Activated T-helper 1 cell treated with anti-CD3 and anti-CD28 coated beads, Interleukin-12 subunit alpha, Interleukin-12 subunit beta, Interleukin-2, Interleukin-4 antibody, amounts not matched to agents 30 ng/mL and 10 ng/mL and 1 ng/mL, durations not matched to agents 14 hours and 24 hours and 36 hours (primary cell): ENCODE data around the gene PDE8B. TPM values are rescaled to one million over a fixed set of nuclear protein-coding genes. Genes with fewer than 3 reads are reported as not detected.
A peak's percentile ranks its signal among the peaks of the same experiment; 100 is the strongest.
"Not testable (repeated sequence)": the region's sequence is repeated elsewhere in the genome, so short reads cannot be mapped to it uniquely, and the experiment has no call there.

Experiments
- DNase-seq: peaks from one replicate; pipeline ENCODE4 v3.0.0; 2021; ENCODE audit warnings: low spot score
- H3K27ac Mint-ChIP-seq: one replicate; pipeline ENCODE4 v1.8.0; 2021; ENCODE audit warnings: mild to moderate bottlenecking, mixed read lengths
- H3K27me3 Mint-ChIP-seq: one replicate; pipeline ENCODE4 v1.8.0; 2022; ENCODE audit warnings: mild to moderate bottlenecking, moderate library complexity, mixed read lengths; ENCODE audit not compliant: insufficient read depth
- H3K36me3 Mint-ChIP-seq: one replicate; pipeline ENCODE4 v1.8.0; 2021; ENCODE audit warnings: low read depth, mixed read lengths
- H3K4me1 Mint-ChIP-seq: one replicate; pipeline ENCODE4 v1.8.0; 2021; ENCODE audit warnings: low read depth, mixed read lengths
- H3K4me3 Mint-ChIP-seq: one replicate; pipeline ENCODE4 v1.8.0; 2021; ENCODE audit warnings: mild to moderate bottlenecking, moderate library complexity, mixed read lengths
- H3K9me3 Mint-ChIP-seq: one replicate; pipeline ENCODE4 v1.8.0; 2021; ENCODE audit warnings: mixed read lengths
- intact Hi-C: fragments of 100-400 bp; cut with micrococcal nuclease; formaldehyde crosslinking; loops from one replicate; pipeline ENCODE4 v1.15.1; 2024
- total RNA-seq: library from RNA; stranded (reverse); gene quantifications from 2 replicates; pipeline ENCODE4 v1.2.3, GENCODE V29; 2022

Gene PDE8B
- total RNA-seq, 1 donor from 2014 or later, result 0.16 TPM

DNA sequence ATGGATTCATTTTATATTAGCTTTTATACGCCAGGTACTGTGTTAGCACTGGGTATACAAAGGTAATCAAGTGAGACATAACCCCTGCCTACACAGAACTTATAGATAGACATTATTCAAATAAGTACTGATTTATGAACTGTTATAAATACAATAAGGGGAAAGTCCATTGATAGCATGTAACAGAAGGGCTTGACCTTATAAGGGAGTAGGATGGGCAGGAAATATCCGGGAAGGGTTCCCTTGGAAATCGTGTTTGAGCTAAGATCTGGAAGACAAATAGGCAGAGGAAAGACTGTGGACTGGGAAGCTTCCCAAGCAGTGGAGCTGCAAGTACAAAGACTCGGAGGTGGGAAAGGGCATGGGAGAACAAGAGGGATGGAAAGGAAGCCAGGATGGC lies 170.2 kb downstream of the PDE8B start:
- Mint-ChIP-seq H3K36me3 (peaks cover 6% of the 10 kb centered on the region), H3K4me3 (no peak overlapping the region), H3K27me3 (no peaks in the 10 kb centered on the region), H3K9me3 (peaks cover 24% of the 10 kb centered on the region), H3K4me1 (peaks cover 30% of the 10 kb centered on the region), H3K27ac (no peak overlapping the region)
- DNase-seq, result no peak
- intact Hi-C loops, result loop anchor here (1.0 kb wide), 1 partner anchor 235 kb away; no protein-coding TSS in a partner anchor

GRCh38 chr5:77383336-77383735 lies 172.9 kb downstream of the PDE8B start:
- DNase-seq, H3K27ac Mint-ChIP-seq, H3K36me3 Mint-ChIP-seq, H3K4me3 Mint-ChIP-seq, intact Hi-C loops, H3K27me3 Mint-ChIP-seq: not testable (repeated sequence)
- H3K9me3 Mint-ChIP-seq, result peaks cover 24% of the 10 kb centered on the region
- peaks cover 30% of the 10 kb centered on the region for H3K4me1 Mint-ChIP-seq

- DNase-seq, H3K4me3 Mint-ChIP-seq, H3K27ac Mint-ChIP-seq, intact Hi-C loops, H3K36me3 Mint-ChIP-seq, H3K4me1 Mint-ChIP-seq: not testable (repeated sequence)
- peaks cover 10% of the 10 kb centered on the region for H3K27me3 Mint-ChIP-seq
- peaks cover 19% of the 10 kb centered on the region for H3K9me3 Mint-ChIP-seq
Measured at GRCh38 chr5:77386340-77386739, 175.9 kb downstream of the PDE8B start.

DNA sequence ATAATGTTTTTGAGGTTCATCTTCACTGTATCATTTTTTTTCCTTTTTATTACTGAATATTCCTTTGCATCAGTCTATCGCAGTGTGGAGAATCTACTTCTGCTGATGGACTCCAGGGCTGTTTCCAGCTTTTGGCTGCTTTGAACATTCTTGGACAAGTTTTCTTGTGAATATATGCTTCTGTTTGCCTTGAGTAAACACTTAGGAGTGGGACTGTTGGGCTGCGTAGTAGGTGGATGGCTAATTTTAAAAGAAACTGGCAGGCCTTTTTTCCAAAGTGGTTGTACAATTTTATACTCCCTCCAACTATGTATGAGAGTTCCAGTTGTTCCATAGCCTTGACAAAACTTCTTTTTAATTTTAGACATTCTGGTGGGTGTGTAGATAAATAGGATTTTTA lies 179.3 kb downstream of the PDE8B start:
- Mint-ChIP-seq H3K4me3 (no peak overlapping the region), H3K9me3 (peaks cover 8% of the 10 kb centered on the region), H3K4me1 (no peaks in the 10 kb centered on the region), H3K27ac (no peak overlapping the region), H3K27me3 (peaks cover 10% of the 10 kb centered on the region), H3K36me3 (no peaks in the 10 kb centered on the region)
- no peak for DNase-seq
- intact Hi-C loops, result no loop called here

DNA sequence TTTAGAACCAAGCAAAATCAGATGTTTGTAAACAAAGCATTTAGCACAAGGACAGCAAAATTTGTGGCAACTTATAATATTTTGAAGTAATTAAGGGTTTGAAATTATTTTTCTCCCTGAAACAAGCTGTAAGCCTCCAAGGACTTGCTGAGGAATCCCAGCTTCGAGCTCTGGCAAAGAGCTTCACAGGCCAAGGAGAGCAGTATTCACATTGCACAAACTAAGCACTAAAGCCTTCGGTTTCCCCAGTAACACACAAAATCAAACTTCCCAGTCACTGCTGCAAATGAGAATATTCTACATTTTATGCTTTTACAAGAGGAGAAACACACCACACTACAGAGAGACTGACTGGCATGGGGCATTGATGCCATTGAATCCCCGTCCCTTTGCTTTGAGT lies 179.7 kb downstream of the PDE8B start:
- Mint-ChIP-seq H3K36me3 (no peaks in the 10 kb centered on the region), H3K27me3 (peaks cover 10% of the 10 kb centered on the region), H3K4me3 (no peak overlapping the region), H3K9me3 (peaks cover 3% of the 10 kb centered on the region), H3K4me1 (no peaks in the 10 kb centered on the region), H3K27ac (no peak overlapping the region)
- intact Hi-C loops, result no loop called here
- DNase-seq, result no peak

DNA sequence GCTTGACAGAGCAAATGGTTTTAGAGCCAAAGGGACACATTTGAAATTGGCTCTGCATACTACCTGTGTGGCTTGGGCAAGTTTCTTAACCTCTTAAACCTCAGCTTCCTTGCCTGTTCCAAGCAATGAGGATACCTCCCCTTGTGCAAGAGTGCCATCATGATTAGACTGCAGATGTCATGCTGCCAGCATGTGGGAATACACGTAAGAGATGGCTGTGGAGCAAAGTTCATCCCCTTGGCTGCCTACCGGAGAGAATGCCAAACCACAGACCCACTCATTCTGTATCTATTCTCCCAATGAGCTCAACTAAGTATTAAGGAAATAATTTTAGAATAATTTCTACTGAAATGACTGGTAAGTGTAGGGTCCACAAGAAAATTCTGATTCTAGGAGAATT lies 180.3 kb downstream of the PDE8B start:
- H3K4me1 Mint-ChIP-seq, result no peaks in the 10 kb centered on the region
- no peaks in the 10 kb centered on the region for H3K36me3 Mint-ChIP-seq
- intact Hi-C loops, result no loop called here

GRCh38 chr5:77391240-77391765 lies 180.8 kb downstream of the PDE8B start:
- Mint-ChIP-seq H3K9me3 (no peaks in the 10 kb centered on the region), H3K4me1 (peaks cover 1% of the 10 kb centered on the region), H3K27ac (no peak overlapping the region), H3K36me3 (no peaks in the 10 kb centered on the region), H3K4me3 (no peak overlapping the region), H3K27me3 (peaks cover 10% of the 10 kb centered on the region)
- intact Hi-C loops, result no loop called here
- DNase-seq, result no peak

More for the DNA sequence above, 180.3 kb downstream of the PDE8B start:
- no peak overlapping the region for H3K4me3 Mint-ChIP-seq
- H3K27ac Mint-ChIP-seq, result no peak overlapping the region
- H3K9me3 Mint-ChIP-seq, result no peaks in the 10 kb centered on the region
- DNase-seq, result no peak
- H3K27me3 Mint-ChIP-seq, result peaks cover 10% of the 10 kb centered on the region

DNA sequence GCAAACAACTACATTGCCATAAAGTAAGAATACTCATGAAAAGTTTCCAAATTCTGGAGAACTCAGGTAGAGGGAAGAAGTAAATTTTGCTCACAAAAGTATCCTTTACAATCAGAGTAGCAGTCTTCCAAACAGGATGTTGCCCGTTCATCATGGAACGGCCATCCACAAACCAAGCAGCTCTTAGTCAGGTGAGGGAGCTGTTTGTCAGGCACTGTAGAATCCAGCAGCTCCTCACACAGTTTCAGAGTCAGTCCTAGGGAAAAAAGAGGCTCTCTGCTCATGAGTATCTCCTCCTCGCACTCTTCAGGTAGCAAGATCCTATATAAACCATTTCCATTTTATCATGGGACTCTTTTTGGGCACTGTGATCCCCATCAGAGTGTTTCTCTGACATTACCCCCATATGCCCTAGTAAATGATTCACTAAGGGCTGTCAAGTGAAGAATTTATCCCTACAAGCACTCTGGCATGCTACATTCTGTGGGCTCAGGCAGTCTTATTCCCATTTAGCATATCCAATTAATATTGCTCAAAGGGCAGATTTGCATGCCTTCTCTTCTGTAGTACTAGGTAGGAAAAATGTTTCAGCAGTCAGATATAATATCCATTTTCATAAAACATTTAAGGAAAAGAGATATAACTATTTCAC lies 183.7 kb downstream of the PDE8B start:
- no peak overlapping the region for H3K27ac Mint-ChIP-seq
- H3K27me3 Mint-ChIP-seq, result peaks cover 10% of the 10 kb centered on the region
- H3K36me3 Mint-ChIP-seq, result no peaks in the 10 kb centered on the region
- intact Hi-C loops, result no loop called here
- H3K9me3 Mint-ChIP-seq, result no peaks in the 10 kb centered on the region
- no peak for DNase-seq
- peaks cover 6% of the 10 kb centered on the region for H3K4me1 Mint-ChIP-seq
- no peak overlapping the region for H3K4me3 Mint-ChIP-seq

GRCh38 chr5:77396017-77396416 lies 185.5 kb downstream of the PDE8B start:
- Mint-ChIP-seq H3K36me3 (no peaks in the 10 kb centered on the region), H3K4me1 (peaks cover 6% of the 10 kb centered on the region), H3K27me3 (peaks cover under 1% of the 10 kb centered on the region), H3K4me3 (no peak overlapping the region), H3K27ac (peak overlapping the region; percentile 35), H3K9me3 (no peaks in the 10 kb centered on the region)
- intact Hi-C loops, result no loop called here
- no peak for DNase-seq

DNA sequence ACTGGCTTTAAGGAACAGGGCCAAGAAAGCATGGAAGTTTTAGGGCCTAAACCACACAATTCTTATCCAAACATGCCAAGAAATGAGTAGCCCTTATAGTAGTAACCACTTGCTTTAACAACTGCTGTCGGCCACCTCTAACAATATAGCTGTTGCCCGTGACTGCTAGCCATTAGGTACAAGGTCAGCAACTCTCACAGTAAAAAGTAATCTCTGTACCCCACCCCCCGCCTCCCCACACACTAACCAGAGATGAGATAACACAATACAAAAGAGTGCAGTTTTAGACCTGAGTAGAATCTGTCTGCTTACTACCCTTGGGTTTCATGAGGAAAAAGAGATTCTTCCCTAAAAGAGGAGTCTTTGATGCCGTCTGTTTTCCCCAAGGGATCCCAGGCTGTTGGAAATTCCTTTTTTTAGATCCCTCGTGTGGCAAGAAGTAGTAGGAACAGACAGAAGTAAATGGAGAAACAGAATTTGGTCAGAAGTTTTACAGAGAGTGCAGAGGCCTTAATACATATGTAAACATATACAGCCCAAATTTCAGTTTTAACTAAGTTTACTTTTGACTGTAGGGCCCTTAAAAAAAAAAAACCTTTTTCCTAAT lies 187.3 kb downstream of the PDE8B start:
- H3K9me3 Mint-ChIP-seq, result no peaks in the 10 kb centered on the region
- peaks cover 6% of the 10 kb centered on the region for H3K4me1 Mint-ChIP-seq
- no peaks in the 10 kb centered on the region for H3K36me3 Mint-ChIP-seq
- DNase-seq, result no peak
- H3K27ac Mint-ChIP-seq, result no peak overlapping the region
- peaks cover 2% of the 10 kb centered on the region for H3K27me3 Mint-ChIP-seq
- H3K4me3 Mint-ChIP-seq, result no peak overlapping the region
- intact Hi-C loops, result no loop called here

- intact Hi-C loops, result no loop called here
- DNase-seq, result no peak
- Mint-ChIP-seq H3K27me3 (peaks cover 2% of the 10 kb centered on the region), H3K4me3 (no peak overlapping the region), H3K27ac (no peak overlapping the region), H3K9me3 (no peaks in the 10 kb centered on the region), H3K4me1 (peaks cover 6% of the 10 kb centered on the region), H3K36me3 (no peaks in the 10 kb centered on the region)
Measured at GRCh38 chr5:77398458-77398857, 188.0 kb downstream of the PDE8B start.

DNA sequence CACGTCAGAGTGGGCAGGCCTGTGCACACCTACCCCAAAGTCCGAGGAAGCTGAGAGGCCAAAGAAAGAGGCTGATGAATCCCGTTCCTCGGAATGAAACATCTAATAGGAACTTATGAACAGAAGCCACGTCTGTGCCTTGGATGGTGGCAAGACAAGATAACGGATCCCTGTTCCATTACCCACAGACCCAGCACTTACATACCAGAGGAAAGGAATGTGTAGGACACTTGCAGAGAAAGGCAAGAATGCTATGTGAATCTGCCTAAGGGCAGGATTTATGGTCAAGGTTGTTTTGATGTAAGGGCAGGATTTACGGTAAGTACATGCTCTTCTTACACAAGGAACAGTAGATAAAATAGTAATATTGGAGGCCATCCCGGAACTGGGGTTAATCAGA lies 188.4 kb downstream of the PDE8B start:
- no peaks in the 10 kb centered on the region for H3K9me3 Mint-ChIP-seq
- DNase-seq, result no peak
- no peak overlapping the region for H3K27ac Mint-ChIP-seq
- peaks cover 6% of the 10 kb centered on the region for H3K4me1 Mint-ChIP-seq
- H3K4me3 Mint-ChIP-seq, result no peak overlapping the region
- no peaks in the 10 kb centered on the region for H3K36me3 Mint-ChIP-seq
- intact Hi-C loops, result no loop called here
- peaks cover 2% of the 10 kb centered on the region for H3K27me3 Mint-ChIP-seq

DNA sequence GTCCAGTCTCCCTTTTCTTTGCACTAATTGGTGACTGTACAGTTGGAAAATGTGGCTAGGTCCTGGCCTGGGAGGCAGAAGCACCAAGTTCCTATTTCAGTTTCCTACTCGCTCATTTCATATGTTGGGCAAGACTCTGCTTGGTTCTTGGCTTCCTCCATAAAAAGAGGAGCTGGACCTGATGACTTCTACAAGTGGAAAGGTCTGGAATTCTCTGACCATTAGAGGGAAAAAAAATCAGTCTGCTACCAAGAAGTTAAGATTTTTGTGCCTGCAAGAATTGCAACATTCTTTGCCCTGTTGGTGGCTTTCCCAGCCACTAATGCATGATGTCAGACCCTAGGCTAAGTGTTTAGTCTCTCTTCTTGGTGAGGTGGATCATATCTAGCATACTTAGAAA lies 190.2 kb downstream of the PDE8B start:
- Mint-ChIP-seq H3K4me1 (peaks cover 6% of the 10 kb centered on the region), H3K27me3 (peaks cover 4% of the 10 kb centered on the region), H3K9me3 (no peaks in the 10 kb centered on the region), H3K4me3 (no peak overlapping the region), H3K27ac (no peak overlapping the region), H3K36me3 (no peaks in the 10 kb centered on the region)
- DNase-seq, result no peak
- intact Hi-C loops, result no loop called here
